Activated naive CD4-positive, alpha-beta T cell treated with anti-CD3 and anti-CD28 coated beads, Interleukin-2, amount 10 ng/mL, durations not matched to agents 7 days and 5 days (primary cell): ENCODE data around the gene MUC16.

Experiments used
- CTCF ChIA-PET: fragments of 350-600 bp; sonication (Branson Sonifier 250); formaldehyde crosslinking; loops from one replicate; lab custom pipeline; 2021; ENCODE audit warnings: antibody characterized with exemption; lab: Charles Lee
- DNase-seq: peaks from one replicate; pipeline ENCODE4 v3.0.0-alpha.2; 2020
- H3K27ac Mint-ChIP-seq: one replicate; pipeline ENCODE4 v1.8.0; 2021; ENCODE audit warnings: mild to moderate bottlenecking, moderate library complexity, mixed read lengths
- H3K27me3 Mint-ChIP-seq: one replicate; pipeline ENCODE4 v1.8.0; 2021; ENCODE audit warnings: mild to moderate bottlenecking, mixed read lengths
- H3K36me3 Mint-ChIP-seq: one replicate; pipeline ENCODE4 v1.8.0; 2021; ENCODE audit warnings: mixed read lengths
- H3K4me1 Mint-ChIP-seq: one replicate; pipeline ENCODE4 v1.8.0; 2021; ENCODE audit warnings: mixed read lengths
- H3K4me3 Mint-ChIP-seq: one replicate; pipeline ENCODE4 v1.8.0; 2021; ENCODE audit warnings: mild to moderate bottlenecking, moderate library complexity, mixed read lengths
- H3K9me3 Mint-ChIP-seq: one replicate; pipeline ENCODE4 v1.8.0; 2021; ENCODE audit warnings: mixed read lengths

The MUC16 gene

DNA sequence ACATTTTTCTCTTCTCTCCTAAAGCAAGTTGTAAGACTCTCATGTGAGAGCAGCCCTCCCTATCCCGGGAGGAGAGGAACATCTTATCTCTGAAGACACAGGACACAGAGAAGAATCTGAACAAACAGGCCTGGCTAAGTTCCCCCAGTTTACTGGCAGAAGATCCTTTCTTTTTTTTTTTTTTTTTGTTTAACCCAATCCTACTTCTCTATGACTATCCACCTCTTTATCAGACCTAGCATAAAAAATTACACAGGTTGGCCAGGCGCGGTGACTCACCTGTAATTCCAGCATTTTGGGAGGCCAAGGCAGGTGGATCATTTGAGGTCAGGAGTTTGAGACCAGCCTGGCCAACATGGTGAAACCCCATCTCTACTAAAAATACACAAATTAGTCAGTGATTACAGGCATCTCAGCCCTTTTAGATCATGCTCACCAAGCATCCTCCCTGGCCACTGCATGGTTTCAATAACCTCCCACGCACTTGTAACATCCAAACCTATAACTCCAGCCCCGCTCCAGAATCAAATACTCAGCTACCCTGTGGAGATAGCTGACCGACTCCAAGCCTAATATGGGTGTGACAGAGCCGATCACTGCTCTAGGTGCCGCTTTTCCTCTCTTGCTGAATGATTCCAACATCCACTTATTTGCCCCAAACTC is 27.3 kb upstream of the MUC16 start:
- DNase-seq: no peak
- no peak overlapping the region for H3K4me3 Mint-ChIP-seq

DNA sequence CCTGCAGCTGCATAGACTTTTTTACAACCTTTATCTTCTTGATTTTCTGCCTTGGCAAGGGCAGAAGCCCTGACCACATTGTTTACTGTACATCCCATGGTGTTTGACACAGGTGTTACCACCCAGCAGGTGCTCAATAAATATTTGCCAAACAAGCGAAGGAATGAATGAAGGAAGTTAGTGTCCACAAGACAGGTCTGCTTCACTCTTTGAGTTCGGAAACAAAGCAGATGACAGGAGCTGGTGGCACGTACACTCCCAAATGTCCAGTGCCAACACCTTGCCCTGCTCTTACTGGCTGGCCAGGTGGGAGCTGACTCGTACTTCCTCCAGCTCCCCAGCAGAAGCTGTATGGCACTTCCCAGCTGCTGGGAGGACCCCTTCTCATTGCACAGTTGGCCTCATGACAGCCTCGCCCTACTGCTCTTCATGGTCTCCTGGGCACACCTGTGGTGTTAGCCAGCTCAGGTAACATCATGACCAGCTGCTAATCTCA is 22.0 kb upstream of the MUC16 start:
- Mint-ChIP-seq H3K36me3 (no peaks in the 10 kb centered on the region), H3K4me3 (no peak overlapping the region)

More for the DNA sequence above, 27.3 kb upstream of the MUC16 start:
- Mint-ChIP-seq H3K27ac (no peak overlapping the region), H3K9me3 (peaks cover 3% of the 10 kb centered on the region), H3K36me3 (no peaks in the 10 kb centered on the region), H3K27me3 (peaks cover 4% of the 10 kb centered on the region), H3K4me1 (no peaks in the 10 kb centered on the region)
- CTCF ChIA-PET: no interaction called here

DNA sequence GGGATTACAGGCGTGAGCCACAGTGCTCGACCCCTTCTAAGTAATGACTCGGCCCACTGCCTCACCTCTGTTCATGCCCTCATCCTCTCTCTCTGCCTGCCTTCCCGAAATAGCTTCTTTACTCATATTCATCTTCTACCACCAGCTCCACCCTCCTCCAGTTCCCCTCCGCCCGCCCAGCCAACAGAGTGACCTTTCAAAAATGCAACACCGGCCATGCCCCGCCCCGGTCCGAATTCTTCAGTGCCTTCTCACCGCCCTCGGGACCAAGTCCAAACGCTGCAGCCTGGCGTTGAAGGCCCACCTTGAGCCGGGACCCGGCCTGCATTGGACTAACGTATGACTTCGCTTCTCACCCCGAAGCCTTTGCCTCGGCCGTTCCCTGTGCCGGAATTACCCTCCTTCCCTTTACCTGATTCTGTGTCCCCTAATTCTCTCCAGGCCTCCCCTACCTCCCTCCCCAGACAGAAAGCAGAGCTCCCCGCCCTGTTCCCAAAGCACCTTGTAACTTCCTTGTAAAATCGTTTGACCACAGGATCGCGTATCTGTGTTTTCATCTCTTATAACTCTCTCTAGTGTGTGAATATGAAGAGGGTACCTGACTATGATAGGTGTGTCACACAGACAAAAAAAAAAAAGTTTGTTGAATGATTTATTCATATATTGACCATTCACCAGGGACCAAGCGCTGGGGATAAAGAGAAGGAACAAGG is 8.1 kb upstream of the MUC16 start:
- Mint-ChIP-seq H3K4me3 (no peak overlapping the region), H3K4me1 (no peaks in the 10 kb centered on the region), H3K36me3 (no peaks in the 10 kb centered on the region), H3K9me3 (peaks cover 9% of the 10 kb centered on the region), H3K27me3 (peaks cover 4% of the 10 kb centered on the region), H3K27ac (no peak overlapping the region)
- no peak for DNase-seq
- CTCF ChIA-PET: no interaction called here

More for the DNA sequence above, 22.0 kb upstream of the MUC16 start:
- Mint-ChIP-seq H3K27me3 (peaks cover 4% of the 10 kb centered on the region), H3K9me3 (no peaks in the 10 kb centered on the region), H3K4me1 (no peaks in the 10 kb centered on the region), H3K27ac (no peak overlapping the region)
- CTCF ChIA-PET: no interaction called here
- no peak for DNase-seq

DNA sequence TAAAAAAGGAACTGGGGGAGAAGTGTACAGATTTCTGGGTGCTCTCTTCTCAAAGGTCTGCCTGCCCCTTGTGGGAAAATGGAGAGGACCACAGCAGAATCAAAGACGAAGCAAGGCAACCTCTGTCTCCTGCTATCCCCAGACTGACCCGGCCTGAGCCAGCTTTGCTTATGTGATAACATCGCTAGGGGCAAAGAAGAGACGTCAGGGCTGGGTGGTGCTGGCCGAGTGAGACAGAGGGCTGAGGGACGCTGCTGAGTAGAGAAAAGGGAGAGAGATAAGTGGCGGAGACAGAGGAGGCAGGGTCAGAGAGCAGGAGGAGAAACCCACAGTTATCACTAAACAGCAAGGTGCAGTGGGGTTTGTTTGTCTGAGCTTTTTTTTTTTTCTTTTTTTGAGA is 4.6 kb upstream of the MUC16 start:
- no peaks in the 10 kb centered on the region for H3K36me3 Mint-ChIP-seq
- H3K4me1 Mint-ChIP-seq: no peaks in the 10 kb centered on the region
- CTCF ChIA-PET: no interaction called here
- no peaks in the 10 kb centered on the region for H3K27me3 Mint-ChIP-seq
- DNase-seq: no peak
- no peak overlapping the region for H3K27ac Mint-ChIP-seq
- H3K9me3 Mint-ChIP-seq: peaks cover 11% of the 10 kb centered on the region
- no peak overlapping the region for H3K4me3 Mint-ChIP-seq

DNA sequence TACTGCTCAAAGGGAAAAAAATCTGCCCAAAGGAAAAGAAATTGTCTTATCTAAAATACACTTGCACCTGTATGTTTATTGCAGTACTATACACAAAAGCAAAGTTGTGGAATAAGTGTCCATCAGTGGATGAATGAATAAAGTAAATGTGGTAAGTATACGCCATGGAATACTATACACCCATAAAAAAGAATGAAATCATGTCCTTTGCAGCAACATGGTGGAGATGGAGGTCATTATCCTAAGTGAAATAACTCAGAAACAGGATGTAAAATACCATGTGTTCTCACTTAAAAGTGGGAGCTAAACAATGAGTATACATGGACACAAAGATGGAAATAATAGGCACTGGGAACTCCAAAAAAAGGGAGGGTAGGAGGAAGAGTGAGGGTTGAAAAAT is 3.8 kb upstream of the MUC16 start:
- Mint-ChIP-seq H3K4me1 (no peaks in the 10 kb centered on the region), H3K27me3 (no peaks in the 10 kb centered on the region), H3K27ac (no peak overlapping the region), H3K36me3 (no peaks in the 10 kb centered on the region), H3K4me3 (no peak overlapping the region), H3K9me3 (peaks cover 11% of the 10 kb centered on the region)
- DNase-seq: no peak
- CTCF ChIA-PET: no interaction called here

DNA sequence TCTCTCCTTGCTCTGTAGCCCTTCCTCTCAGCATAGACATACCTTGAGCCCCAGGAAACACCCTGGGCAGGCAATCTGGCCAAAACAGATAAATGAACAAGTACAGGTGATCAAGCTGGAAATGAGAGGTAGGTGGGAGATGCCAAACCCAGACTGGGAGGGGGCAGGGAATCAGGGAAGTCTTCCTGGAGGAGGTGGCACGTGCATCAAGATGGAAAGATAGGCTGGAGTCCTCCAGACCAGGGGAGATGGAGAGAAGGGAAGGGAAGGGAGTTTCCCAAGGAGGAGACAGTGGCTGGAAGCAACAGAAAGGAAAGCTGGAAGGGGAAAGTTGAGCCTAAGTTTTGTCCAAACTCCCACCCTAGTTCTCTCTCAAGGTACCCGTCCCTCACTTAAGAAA is 1.7 kb upstream of the MUC16 start:
- no peak for DNase-seq
- Mint-ChIP-seq H3K27ac (no peak overlapping the region), H3K4me3 (no peak overlapping the region), H3K36me3 (no peaks in the 10 kb centered on the region), H3K27me3 (no peaks in the 10 kb centered on the region), H3K9me3 (peaks cover 9% of the 10 kb centered on the region), H3K4me1 (no peaks in the 10 kb centered on the region)
- CTCF ChIA-PET: no interaction called here

DNA sequence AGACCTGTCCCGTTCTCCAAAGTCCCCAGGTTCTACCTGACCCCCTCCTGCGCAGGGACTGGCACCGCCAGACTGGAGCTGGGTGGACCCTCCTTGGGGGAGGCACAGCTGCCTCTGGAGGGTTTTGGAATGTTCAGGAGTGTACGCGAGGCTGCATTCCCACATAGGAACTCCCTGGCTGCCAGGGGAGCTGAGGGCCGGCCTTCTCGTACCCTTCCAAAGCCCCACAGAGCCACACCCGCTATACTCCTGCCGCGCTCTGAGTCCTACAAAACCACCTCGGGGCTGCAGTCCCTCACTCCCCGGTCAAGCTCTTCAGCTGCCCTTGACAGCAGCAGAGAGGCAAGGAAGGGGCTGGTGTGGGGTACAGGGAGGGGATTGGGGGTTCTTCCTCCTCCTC is 484 bp upstream of the MUC16 start:
- Mint-ChIP-seq H3K36me3 (no peaks in the 10 kb centered on the region), H3K9me3 (peaks cover 9% of the 10 kb centered on the region), H3K27me3 (no peaks in the 10 kb centered on the region), H3K4me3 (no peak overlapping the region), H3K4me1 (no peaks in the 10 kb centered on the region), H3K27ac (no peak overlapping the region)
- DNase-seq: no peak
- CTCF ChIA-PET: no interaction called here

DNA sequence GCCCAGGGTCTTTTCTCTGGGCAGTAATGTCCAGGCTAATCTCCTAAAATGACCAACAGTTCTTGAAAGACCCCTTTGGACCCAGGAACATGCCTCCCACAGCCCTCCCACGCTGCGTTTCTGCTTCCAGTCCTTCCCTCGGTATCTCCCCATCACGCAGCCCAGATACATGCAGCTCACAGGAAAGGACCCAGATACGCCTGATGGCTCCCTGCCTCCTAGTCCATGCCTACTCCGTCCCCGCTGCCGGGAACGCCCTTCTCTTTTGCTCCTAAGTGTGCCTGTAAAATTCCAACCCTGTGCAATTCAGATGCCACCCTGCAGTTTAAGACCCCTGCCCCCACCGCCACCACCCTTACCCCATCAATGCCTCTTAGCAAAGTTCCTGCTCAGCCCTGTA is 778 bp downstream of the MUC16 start:
- Mint-ChIP-seq H3K36me3 (no peaks in the 10 kb centered on the region), H3K27ac (peak overlapping the region; percentile 58), H3K9me3 (peaks cover 7% of the 10 kb centered on the region), H3K4me1 (no peaks in the 10 kb centered on the region), H3K27me3 (no peaks in the 10 kb centered on the region), H3K4me3 (no peak overlapping the region)
- CTCF ChIA-PET: no interaction called here
- DNase-seq: no peak

DNA sequence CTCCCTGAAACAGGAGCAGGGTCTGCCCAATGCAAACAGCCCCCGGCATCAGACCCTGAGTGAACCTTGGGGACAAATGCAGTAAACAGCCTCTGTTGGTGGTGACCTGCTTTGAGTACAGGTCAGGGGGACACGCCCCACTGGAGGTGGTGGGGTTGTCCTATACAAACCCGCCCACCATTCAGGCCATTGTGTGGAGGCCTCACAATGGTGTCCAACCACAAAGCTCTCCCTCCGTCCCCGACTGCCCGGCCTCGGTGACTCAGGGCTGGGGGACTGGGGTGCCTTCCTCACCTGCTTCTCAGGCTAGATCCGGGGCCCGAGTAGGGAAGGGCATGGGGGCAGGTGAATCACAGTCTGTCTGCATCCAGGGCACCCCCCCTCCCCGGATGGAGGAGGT is 1.5 kb downstream of the MUC16 start:
- Mint-ChIP-seq H3K27me3 (no peaks in the 10 kb centered on the region), H3K9me3 (peaks cover 2% of the 10 kb centered on the region), H3K4me3 (no peak overlapping the region), H3K27ac (no peak overlapping the region), H3K36me3 (no peaks in the 10 kb centered on the region), H3K4me1 (no peaks in the 10 kb centered on the region)
- no peak for DNase-seq
- CTCF ChIA-PET: no interaction called here

DNA sequence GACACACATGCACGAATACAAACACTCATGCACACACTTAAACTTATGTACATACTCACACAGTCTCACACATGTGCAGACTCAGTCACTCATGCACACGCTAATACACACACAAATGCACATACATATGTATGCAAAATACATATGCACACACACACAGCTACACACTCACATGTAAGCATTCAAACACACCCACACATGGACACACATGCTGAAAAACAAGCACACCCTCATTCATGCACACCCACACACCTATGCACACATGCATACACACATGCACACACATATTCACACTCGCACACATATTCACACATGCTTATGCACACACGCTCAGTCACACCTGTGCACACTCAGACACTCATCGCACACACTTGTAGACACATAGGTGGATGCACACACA is 9.3 kb downstream of the MUC16 start:
- no peak for DNase-seq
- Mint-ChIP-seq H3K27ac (no peak overlapping the region), H3K9me3 (peaks cover 11% of the 10 kb centered on the region), H3K27me3 (no peaks in the 10 kb centered on the region), H3K36me3 (no peaks in the 10 kb centered on the region), H3K4me1 (no peaks in the 10 kb centered on the region), H3K4me3 (no peak overlapping the region)
- CTCF ChIA-PET: no interaction called here

DNA sequence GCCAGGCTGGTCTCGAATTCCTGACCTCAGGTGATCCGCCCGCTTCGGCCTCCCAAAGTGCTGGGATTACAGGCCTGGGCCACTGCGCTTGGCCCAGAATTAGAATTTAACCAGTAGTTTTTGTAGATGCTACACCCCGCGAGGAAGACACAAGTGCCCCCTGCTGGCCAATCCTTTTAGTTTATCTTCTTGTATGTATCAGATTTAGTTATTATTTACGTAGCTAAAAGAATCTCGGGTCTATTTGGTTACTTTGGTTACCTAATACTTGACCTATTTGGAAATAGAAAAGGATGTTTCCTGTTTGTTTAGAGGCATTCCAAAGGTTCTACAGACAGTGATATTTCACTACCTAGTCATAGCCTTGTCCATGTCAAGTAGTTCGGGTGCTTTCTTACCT is 22.0 kb downstream of the MUC16 start:
- CTCF ChIA-PET: interaction anchor here (0.7 to 1.1 kb wide), 2 partner anchors 86 to 334 kb away, joined by 3 to 5 read pairs; no protein-coding TSS in a partner anchor
- no peaks in the 10 kb centered on the region for H3K27me3 Mint-ChIP-seq
- H3K36me3 Mint-ChIP-seq: no peaks in the 10 kb centered on the region
- H3K4me3 Mint-ChIP-seq: no peak overlapping the region
- H3K27ac Mint-ChIP-seq: no peak overlapping the region
- no peaks in the 10 kb centered on the region for H3K4me1 Mint-ChIP-seq
- peak; percentile 39 for DNase-seq
- peaks cover 1% of the 10 kb centered on the region for H3K9me3 Mint-ChIP-seq

DNA sequence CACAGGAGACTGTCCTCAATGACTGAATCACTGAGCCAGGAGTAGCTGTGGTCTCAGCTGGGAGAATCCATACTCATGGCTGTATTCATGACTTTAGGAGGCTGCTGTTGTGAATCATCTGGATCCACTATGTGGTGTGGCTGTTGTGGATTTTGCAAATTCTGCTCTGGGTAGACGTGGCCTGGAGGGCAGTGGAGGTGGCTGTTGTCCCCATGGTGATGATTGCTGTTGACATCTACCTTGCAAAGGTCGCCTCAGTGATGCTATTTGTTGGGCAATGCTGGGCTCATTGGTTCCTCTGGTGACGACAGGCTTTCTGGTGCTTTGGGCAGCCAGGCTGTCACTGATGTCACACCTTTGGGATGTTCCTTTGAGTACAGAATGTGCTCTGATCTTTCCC is 23.9 kb downstream of the MUC16 start:
- Mint-ChIP-seq H3K4me1 (no peaks in the 10 kb centered on the region), H3K27ac (no peak overlapping the region)
- CTCF ChIA-PET: no interaction called here

DNA sequence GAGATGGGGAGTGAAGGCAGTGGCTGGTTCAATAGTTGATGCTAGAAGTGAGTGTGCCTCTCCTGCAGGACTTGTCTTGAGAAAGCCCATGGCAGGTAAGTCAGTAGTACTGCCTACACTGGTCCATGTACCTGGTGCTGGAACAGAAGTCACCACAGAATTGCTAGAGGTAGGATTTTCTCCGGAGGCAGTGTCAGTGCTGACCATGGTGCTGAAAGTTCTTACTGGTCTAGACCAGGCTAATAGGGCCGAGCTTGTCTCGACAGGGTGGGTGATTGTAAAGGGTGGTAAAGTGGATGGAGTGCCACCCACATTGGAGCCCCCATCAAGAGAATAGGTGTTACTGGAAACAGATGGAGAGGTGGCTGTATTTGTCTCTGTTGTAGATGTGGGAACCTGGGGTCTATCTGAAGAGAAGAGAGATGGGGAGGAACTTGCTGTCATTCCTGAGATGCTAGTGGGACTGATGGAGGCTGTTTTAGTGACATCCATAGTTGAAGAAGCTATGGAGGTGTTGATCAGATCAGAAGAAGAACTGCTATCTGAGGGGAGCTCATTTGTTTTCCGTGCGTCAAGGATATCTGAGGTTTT is 36.6 kb downstream of the MUC16 start:
- CTCF ChIA-PET: no interaction called here
- H3K4me3 Mint-ChIP-seq: no peak overlapping the region
- no peaks in the 10 kb centered on the region for H3K36me3 Mint-ChIP-seq
- H3K27ac Mint-ChIP-seq: no peak overlapping the region
- peak; percentile 23 for DNase-seq
- peaks cover 15% of the 10 kb centered on the region for H3K9me3 Mint-ChIP-seq
- H3K27me3 Mint-ChIP-seq: peaks cover 3% of the 10 kb centered on the region
- no peaks in the 10 kb centered on the region for H3K4me1 Mint-ChIP-seq

More for the DNA sequence above, 23.9 kb downstream of the MUC16 start:
- Mint-ChIP-seq H3K36me3 (no peaks in the 10 kb centered on the region), H3K27me3 (no peaks in the 10 kb centered on the region), H3K4me3 (no peak overlapping the region), H3K9me3 (peaks cover 2% of the 10 kb centered on the region)
- DNase-seq: no peak

DNA sequence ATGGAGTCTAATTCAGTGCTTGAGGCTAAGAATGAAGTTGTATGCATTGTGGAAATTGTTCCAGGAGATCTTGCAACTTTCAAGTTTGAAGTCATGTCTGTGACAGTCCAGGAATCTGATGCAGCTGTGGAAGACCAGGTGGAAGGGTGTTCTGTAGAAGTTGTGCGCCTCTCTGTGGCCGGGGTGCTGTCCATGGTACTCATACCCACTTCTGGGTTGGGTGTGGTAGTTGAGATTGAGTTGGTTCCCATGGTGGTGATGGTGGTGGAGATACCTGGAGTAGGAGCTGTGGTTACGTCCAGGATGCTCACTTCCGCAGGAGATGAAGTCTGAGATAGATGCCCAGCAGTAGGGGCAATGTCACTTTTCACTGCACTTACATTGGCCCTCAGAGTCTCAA is 44.3 kb downstream of the MUC16 start:
- no peaks in the 10 kb centered on the region for H3K36me3 Mint-ChIP-seq
- H3K9me3 Mint-ChIP-seq: peaks cover 12% of the 10 kb centered on the region
- CTCF ChIA-PET: no interaction called here
- peaks cover 3% of the 10 kb centered on the region for H3K27me3 Mint-ChIP-seq
- DNase-seq: no peak
- H3K4me1 Mint-ChIP-seq: no peaks in the 10 kb centered on the region
- no peak overlapping the region for H3K27ac Mint-ChIP-seq
- H3K4me3 Mint-ChIP-seq: no peak overlapping the region
